BE2C (cell line): ENCODE measurements around the gene UBB. TPM values are rescaled to one million over a fixed set of nuclear protein-coding genes. Genes with fewer than 3 reads are reported as not detected.

Experiments
- DNase-seq: peaks from one replicate; pipeline ENCODE4 v3.0.0-alpha.2; 2020
- H3K27me3 ChIP-seq: fragments of 250-450 bp; sonication (Bioruptor Pico); 2 replicates; pipeline ENCODE4 v1.5.1; 2020; ENCODE audit warnings: mild to moderate bottlenecking
- H3K36me3 ChIP-seq: fragments of 250-450 bp; sonication (Bioruptor Pico); 2 replicates; pipeline ENCODE4 v1.5.1; 2020; ENCODE audit warnings: mild to moderate bottlenecking
- H3K4me1 ChIP-seq: fragments of 250-450 bp; sonication (Bioruptor Pico); 2 replicates; pipeline ENCODE4 v1.5.1; 2020
- H3K4me3 ChIP-seq: 2 replicates; pipeline ENCODE4 v1.5.1; 2011; ENCODE audit warnings: low read depth, low read length
- H3K9me3 ChIP-seq: fragments of 250-450 bp; sonication (Bioruptor Pico); 2 replicates; pipeline ENCODE4 v1.5.1; 2020
- polyA plus RNA-seq: library from polyadenylated mRNA; unstranded; fragments of >200 nt; gene quantifications from one replicate; pipeline ENCODE4 v1.2.1, GENCODE V29; 2012; ENCODE audit warnings: low read depth, missing spikeins; ENCODE audit not compliant: insufficient read length, insufficient read depth
- TF ChIP-seq, protein P1 (sequence below): IDR thresholded peaks from 2 replicates; pipeline ENCODE4 v1.5.1; 2012; ENCODE audit warnings: mild to moderate bottlenecking, low read depth, low read length

UBB gene
- polyA plus RNA-seq, result 1,644 TPM

DNA sequence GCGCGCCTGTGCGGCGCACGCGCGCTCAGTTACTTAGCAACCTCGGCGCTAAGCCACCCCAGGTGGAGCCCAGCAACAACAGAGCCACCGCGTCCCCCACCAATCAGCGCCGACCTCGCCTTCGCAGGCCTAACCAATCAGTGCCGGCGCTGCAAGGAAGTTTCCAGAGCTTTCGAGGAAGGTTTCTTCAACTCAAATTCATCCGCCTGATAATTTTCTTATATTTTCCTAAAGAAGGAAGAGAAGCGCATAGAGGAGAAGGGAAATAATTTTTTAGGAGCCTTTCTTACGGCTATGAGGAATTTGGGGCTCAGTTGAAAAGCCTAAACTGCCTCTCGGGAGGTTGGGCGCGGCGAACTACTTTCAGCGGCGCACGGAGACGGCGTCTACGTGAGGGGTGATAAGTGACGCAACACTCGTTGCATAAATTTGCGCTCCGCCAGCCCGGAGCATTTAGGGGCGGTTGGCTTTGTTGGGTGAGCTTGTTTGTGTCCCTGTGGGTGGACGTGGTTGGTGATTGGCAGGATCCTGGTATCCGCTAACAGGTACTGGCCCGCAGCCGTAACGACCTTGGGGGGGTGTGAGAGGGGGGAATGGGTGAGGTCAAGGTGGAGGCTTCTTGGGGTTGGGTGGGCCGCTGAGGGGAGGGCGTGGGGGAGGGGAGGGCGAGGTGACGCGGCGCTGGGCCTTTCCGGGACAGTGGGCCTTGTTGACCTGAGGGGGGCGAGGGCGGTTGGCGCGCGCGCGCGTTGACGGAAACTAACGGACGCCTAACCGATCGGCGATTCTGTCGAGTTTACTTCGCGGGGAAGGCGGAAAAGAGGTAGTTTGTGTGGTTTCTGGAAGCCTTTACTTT is at the start of gene UBB:
Gene UBB, plus strand, starts transcription at position 452 of the 856 bp plus-strand sequence. CDS start 817 bp downstream, outside the sequence.
- H3K4me3 ChIP-seq, result peak within 1 kb of the TSS; percentile 97
- no peaks in the 10 kb centered on the region for H3K4me1 ChIP-seq
- peaks cover 12% of the 10 kb centered on the region for H3K36me3 ChIP-seq
- no peaks in the 10 kb centered on the region for H3K27me3 ChIP-seq
- H3K9me3 ChIP-seq, result no peaks in the 10 kb centered on the region
- TF ChIP-seq, protein P1, sequence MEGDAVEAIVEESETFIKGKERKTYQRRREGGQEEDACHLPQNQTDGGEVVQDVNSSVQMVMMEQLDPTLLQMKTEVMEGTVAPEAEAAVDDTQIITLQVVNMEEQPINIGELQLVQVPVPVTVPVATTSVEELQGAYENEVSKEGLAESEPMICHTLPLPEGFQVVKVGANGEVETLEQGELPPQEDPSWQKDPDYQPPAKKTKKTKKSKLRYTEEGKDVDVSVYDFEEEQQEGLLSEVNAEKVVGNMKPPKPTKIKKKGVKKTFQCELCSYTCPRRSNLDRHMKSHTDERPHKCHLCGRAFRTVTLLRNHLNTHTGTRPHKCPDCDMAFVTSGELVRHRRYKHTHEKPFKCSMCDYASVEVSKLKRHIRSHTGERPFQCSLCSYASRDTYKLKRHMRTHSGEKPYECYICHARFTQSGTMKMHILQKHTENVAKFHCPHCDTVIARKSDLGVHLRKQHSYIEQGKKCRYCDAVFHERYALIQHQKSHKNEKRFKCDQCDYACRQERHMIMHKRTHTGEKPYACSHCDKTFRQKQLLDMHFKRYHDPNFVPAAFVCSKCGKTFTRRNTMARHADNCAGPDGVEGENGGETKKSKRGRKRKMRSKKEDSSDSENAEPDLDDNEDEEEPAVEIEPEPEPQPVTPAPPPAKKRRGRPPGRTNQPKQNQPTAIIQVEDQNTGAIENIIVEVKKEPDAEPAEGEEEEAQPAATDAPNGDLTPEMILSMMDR, result no peak
- DNase-seq, result peak; percentile 92

DNA sequence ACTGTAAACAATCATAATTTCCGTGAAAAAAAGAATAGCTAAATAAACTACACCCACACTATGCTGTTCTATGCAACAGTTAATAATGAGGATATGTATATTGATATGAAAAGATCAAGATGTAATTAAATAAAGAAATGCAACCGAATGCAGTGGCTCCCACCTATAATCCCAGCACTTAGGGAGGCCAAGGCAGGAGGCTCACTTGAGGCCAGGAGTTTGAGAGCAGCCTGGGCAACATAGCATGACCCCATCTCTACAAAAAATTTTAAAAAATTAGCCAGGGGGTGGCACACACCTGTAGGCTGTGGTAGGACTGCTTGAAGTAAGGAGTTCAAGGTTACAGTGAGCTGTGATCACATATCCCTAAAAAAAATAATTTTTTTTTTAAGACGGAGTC is 42.5 kb upstream of the UBB start:
- DNase-seq, result no peak
- Histone ChIP-seq H3K4me1 (no peaks in the 10 kb centered on the region), H3K4me3 (no peak overlapping the region), H3K9me3 (no peaks in the 10 kb centered on the region), H3K27me3 (no peaks in the 10 kb centered on the region), H3K36me3 (no peaks in the 10 kb centered on the region)
- TF ChIP-seq, protein P1, result no peak

DNA sequence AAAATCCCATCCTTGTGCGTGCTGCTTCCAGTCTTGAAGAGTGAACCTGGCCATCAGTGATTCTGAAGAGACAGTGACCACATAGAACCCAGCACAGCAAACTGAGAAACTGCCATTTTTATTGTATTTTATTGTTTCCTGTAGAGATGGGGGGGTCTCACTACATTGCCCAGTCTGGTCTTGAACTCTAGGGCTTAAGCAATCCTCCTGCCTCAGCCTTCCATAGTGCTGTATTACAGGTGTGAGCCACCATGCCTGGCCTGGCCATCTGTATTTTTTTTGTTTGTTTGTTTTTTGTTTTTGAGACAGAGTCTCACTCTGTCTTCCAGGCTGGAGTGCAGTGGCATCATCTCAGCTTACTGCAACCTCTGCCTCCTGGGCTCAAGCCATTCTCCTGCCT is 41.5 kb upstream of the UBB start:
- H3K4me3 ChIP-seq, result no peak overlapping the region
- no peaks in the 10 kb centered on the region for H3K27me3 ChIP-seq
- H3K4me1 ChIP-seq, result no peaks in the 10 kb centered on the region
- TF ChIP-seq, protein P1, result no peak
- H3K9me3 ChIP-seq, result no peaks in the 10 kb centered on the region
- DNase-seq, result no peak
- no peaks in the 10 kb centered on the region for H3K36me3 ChIP-seq

DNA sequence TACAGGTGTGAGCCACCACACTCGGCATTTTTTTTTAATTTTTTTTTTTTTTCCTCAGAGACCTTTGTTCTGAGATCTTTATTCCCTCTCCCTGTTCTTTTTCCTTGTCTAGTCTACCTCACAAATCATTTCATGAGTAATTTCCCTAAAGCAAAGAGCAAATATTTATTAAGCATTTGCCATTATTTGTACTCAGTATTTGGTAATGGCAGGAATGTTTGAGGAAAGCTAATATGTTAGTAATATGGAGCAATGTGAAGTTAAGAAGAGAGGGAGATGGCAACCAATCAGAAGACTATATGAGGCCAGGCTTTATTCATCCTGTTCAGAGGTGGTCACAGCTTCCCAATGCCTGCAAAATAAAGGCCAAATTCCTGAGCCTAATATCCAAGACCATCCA is 40.9 kb upstream of the UBB start:
- Histone ChIP-seq H3K36me3 (no peaks in the 10 kb centered on the region), H3K4me1 (no peaks in the 10 kb centered on the region), H3K9me3 (no peaks in the 10 kb centered on the region), H3K27me3 (no peaks in the 10 kb centered on the region), H3K4me3 (no peak overlapping the region)
- TF ChIP-seq, protein P1, result no peak
- no peak for DNase-seq

DNA sequence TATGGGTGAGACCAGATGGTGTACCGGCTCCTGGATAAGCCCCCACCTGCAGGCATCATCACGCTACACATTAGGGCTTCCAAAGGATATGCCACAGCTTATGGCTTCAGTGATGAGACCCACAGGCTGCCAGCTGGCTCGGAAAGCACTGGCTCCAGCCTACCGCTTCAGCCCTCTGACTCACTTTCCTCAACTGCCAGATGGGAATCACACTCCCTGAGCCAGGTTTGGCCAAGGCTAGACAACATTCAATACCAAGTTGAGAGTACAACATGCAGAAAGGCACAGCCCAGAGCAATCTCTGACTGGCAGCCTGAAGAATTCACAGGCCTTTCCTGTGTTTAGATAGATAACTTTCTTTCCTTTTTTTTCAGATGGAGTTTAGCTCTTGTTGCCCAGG is 37.9 kb upstream of the UBB start:
- Histone ChIP-seq H3K4me3 (no peak overlapping the region), H3K4me1 (no peaks in the 10 kb centered on the region), H3K36me3 (peaks cover 5% of the 10 kb centered on the region; the same call in 1 of the 2 replicates), H3K9me3 (no peaks in the 10 kb centered on the region), H3K27me3 (no peaks in the 10 kb centered on the region)
- DNase-seq, result no peak
- TF ChIP-seq, protein P1, result no peak

DNA sequence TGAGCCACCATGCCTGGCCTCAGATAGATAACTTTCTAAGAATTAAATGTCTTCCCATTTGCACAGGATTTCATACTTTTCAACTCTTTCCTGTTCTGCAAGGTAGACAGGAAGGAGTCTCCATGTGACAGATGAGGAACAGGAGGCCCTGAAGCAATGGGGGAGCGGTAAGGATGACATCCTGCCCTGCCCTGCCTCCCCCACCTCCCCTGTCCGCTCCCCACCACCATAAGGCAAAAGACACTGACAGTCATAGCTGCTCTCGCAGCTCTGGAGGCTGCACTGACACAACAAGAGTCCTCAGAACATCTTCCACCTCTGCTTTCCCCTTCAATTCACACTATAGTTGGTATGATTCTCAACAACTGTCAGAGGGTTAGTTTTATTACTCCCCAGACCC is 37.3 kb upstream of the UBB start:
- Histone ChIP-seq H3K4me3 (no peak overlapping the region), H3K9me3 (no peaks in the 10 kb centered on the region), H3K4me1 (no peaks in the 10 kb centered on the region), H3K36me3 (peaks cover 9% of the 10 kb centered on the region), H3K27me3 (no peaks in the 10 kb centered on the region)
- TF ChIP-seq, protein P1, result no peak
- no peak for DNase-seq
